ENCODE data around the gene MED20. TPM values are rescaled to one million over a fixed set of nuclear protein-coding genes. Genes with fewer than 3 reads are reported as not detected.

MED20 gene
- total RNA-seq, 1 experiment from 2014 or later, result 42.4 TPM

DNA sequence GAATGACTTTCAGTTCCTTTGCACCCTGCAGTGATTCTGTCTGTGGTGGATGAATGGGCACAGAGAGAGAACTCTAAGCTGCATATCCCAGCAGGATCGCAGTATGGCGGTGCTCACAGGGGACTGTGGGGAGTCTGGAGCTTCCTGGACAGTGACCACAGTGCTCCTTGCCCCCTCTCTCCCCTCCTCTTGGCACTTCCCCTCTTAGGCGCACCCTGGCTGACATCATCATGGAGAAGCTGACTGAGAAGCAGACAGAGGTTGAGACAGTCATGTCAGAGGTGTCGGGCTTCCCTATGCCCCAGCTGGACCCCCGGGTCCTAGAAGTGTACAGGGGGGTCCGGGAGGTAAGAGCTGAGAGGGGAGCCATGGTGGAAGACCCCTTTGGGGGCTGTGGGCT, 9.0 kb upstream of the MED20 start:
- CTCF ChIA-PET, result interaction anchor here (2.9 kb wide), 1 partner anchor 9 kb away, joined by 13 read pairs; the partner anchor contains the start of genes BYSL and MED20
- peaks cover 72% of the 10 kb centered on the region for H3K36me3 Mint-ChIP-seq

DNA sequence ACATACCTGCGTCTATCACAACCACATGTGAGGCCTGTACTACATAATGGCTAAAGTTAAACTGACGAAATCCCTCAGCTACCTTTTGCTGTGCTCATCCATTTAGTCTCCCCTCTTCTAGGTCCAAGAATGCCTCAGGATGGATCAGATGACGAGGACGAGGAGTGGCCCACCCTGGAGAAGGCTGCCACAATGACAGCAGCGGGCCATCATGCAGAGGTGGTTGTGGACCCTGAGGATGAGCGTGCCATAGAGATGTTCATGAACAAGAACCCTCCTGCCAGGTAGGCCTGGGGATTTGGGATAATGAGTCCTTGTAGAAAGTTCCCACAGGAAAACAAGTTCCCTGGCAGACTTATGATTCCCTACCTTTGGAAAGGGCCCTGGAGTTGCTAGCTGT, 6.3 kb upstream of the MED20 start:
- no peak overlapping the region for H3K4me3 Mint-ChIP-seq
- H3K9me3 Mint-ChIP-seq, result no peaks in the 10 kb centered on the region
- ChIA-PET POLR2A (no interaction called here), CTCF (interaction anchor here (1.1 kb wide), 1 partner anchor 9 kb away, joined by 3 read pairs; no protein-coding TSS in a partner anchor)
- no peak overlapping the region for H3K27ac Mint-ChIP-seq
- TF ChIP-seq MYBL2 (CRISPR knock-in tag; IDR thresholded peaks at IDR 0.05), result no peak
- TF ChIP-seq ESRRA (CRISPR knock-in tag; IDR thresholded peaks at IDR 0.05; ENCODE audit: borderline replicate concordance), result no peak
- TF ChIP-seq, protein P1, sequence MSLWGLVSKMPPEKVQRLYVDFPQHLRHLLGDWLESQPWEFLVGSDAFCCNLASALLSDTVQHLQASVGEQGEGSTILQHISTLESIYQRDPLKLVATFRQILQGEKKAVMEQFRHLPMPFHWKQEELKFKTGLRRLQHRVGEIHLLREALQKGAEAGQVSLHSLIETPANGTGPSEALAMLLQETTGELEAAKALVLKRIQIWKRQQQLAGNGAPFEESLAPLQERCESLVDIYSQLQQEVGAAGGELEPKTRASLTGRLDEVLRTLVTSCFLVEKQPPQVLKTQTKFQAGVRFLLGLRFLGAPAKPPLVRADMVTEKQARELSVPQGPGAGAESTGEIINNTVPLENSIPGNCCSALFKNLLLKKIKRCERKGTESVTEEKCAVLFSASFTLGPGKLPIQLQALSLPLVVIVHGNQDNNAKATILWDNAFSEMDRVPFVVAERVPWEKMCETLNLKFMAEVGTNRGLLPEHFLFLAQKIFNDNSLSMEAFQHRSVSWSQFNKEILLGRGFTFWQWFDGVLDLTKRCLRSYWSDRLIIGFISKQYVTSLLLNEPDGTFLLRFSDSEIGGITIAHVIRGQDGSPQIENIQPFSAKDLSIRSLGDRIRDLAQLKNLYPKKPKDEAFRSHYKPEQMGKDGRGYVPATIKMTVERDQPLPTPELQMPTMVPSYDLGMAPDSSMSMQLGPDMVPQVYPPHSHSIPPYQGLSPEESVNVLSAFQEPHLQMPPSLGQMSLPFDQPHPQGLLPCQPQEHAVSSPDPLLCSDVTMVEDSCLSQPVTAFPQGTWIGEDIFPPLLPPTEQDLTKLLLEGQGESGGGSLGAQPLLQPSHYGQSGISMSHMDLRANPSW (CRISPR knock-in tag; conservative IDR thresholded peaks at IDR 0.05; ENCODE audit: low read depth), result no peak
- TF ChIP-seq SMAD3 (CRISPR knock-in tag; IDR thresholded peaks at IDR 0.05; ENCODE audit: borderline replicate concordance), result no peak
- TF ChIP-seq, protein P2, sequence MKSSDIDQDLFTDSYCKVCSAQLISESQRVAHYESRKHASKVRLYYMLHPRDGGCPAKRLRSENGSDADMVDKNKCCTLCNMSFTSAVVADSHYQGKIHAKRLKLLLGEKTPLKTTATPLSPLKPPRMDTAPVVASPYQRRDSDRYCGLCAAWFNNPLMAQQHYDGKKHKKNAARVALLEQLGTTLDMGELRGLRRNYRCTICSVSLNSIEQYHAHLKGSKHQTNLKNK (CRISPR knock-in tag; IDR thresholded peaks at IDR 0.05), result no peak
- no peak for TF ChIP-seq OVOL2 (CRISPR knock-in tag; IDR thresholded peaks at IDR 0.05; ENCODE audit: borderline replicate concordance)
- TF ChIP-seq, protein P3, sequence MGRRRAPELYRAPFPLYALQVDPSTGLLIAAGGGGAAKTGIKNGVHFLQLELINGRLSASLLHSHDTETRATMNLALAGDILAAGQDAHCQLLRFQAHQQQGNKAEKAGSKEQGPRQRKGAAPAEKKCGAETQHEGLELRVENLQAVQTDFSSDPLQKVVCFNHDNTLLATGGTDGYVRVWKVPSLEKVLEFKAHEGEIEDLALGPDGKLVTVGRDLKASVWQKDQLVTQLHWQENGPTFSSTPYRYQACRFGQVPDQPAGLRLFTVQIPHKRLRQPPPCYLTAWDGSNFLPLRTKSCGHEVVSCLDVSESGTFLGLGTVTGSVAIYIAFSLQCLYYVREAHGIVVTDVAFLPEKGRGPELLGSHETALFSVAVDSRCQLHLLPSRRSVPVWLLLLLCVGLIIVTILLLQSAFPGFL (CRISPR knock-in tag; IDR thresholded peaks at IDR 0.05; ENCODE audit: borderline replicate concordance), result no peak
- no peak for TF ChIP-seq NFE2L1 (CRISPR knock-in tag; IDR thresholded peaks at IDR 0.05)
- TF ChIP-seq NR1H2 (CRISPR knock-in tag; IDR thresholded peaks at IDR 0.05), result no peak
- TF ChIP-seq, protein P4, sequence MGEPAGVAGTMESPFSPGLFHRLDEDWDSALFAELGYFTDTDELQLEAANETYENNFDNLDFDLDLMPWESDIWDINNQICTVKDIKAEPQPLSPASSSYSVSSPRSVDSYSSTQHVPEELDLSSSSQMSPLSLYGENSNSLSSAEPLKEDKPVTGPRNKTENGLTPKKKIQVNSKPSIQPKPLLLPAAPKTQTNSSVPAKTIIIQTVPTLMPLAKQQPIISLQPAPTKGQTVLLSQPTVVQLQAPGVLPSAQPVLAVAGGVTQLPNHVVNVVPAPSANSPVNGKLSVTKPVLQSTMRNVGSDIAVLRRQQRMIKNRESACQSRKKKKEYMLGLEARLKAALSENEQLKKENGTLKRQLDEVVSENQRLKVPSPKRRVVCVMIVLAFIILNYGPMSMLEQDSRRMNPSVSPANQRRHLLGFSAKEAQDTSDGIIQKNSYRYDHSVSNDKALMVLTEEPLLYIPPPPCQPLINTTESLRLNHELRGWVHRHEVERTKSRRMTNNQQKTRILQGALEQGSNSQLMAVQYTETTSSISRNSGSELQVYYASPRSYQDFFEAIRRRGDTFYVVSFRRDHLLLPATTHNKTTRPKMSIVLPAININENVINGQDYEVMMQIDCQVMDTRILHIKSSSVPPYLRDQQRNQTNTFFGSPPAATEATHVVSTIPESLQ (CRISPR knock-in tag; IDR thresholded peaks at IDR 0.05), result no peak
- TF ChIP-seq ZNF396 (CRISPR knock-in tag; IDR thresholded peaks at IDR 0.05; ENCODE audit: borderline replicate concordance), result no peak
- H3K4me1 Mint-ChIP-seq, result peaks cover 12% of the 10 kb centered on the region
- no peaks in the 10 kb centered on the region for H3K27me3 Mint-ChIP-seq (ENCODE audit: low read depth)
- ATAC-seq, result no peak
- DNase-seq (ENCODE audit: low spot score), result no peak
- peaks cover 74% of the 10 kb centered on the region for H3K36me3 Mint-ChIP-seq

More for the DNA sequence above, 9.0 kb upstream of the MED20 start:
- DNase-seq (ENCODE audit: low spot score) (no peak), ATAC-seq (no peak)
- POLR2A ChIA-PET, result interaction anchor here (0.9 to 1.1 kb wide), 2 partner anchors 9 to 34 kb away, joined by 3 read pairs; partner anchors contain the start of genes BYSL and MED20
- TF ChIP-seq, protein P5, sequence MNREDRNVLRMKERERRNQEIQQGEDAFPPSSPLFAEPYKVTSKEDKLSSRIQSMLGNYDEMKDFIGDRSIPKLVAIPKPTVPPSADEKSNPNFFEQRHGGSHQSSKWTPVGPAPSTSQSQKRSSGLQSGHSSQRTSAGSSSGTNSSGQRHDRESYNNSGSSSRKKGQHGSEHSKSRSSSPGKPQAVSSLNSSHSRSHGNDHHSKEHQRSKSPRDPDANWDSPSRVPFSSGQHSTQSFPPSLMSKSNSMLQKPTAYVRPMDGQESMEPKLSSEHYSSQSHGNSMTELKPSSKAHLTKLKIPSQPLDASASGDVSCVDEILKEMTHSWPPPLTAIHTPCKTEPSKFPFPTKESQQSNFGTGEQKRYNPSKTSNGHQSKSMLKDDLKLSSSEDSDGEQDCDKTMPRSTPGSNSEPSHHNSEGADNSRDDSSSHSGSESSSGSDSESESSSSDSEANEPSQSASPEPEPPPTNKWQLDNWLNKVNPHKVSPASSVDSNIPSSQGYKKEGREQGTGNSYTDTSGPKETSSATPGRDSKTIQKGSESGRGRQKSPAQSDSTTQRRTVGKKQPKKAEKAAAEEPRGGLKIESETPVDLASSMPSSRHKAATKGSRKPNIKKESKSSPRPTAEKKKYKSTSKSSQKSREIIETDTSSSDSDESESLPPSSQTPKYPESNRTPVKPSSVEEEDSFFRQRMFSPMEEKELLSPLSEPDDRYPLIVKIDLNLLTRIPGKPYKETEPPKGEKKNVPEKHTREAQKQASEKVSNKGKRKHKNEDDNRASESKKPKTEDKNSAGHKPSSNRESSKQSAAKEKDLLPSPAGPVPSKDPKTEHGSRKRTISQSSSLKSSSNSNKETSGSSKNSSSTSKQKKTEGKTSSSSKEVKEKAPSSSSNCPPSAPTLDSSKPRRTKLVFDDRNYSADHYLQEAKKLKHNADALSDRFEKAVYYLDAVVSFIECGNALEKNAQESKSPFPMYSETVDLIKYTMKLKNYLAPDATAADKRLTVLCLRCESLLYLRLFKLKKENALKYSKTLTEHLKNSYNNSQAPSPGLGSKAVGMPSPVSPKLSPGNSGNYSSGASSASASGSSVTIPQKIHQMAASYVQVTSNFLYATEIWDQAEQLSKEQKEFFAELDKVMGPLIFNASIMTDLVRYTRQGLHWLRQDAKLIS (CRISPR knock-in tag; IDR thresholded peaks at IDR 0.05; ENCODE audit: borderline replicate concordance), result no peak
- H3K9me3 Mint-ChIP-seq, result no peaks in the 10 kb centered on the region
- H3K4me1 Mint-ChIP-seq, result no peaks in the 10 kb centered on the region
- H3K4me3 Mint-ChIP-seq, result no peak overlapping the region
- H3K27me3 Mint-ChIP-seq (ENCODE audit: low read depth), result no peaks in the 10 kb centered on the region
- no peak overlapping the region for H3K27ac Mint-ChIP-seq
